Measurements from ENCODE around the gene RTP4.
A peak's percentile ranks its signal among the peaks of the same experiment; 100 is the strongest.

The RTP4 gene

GRCh38 chr3:187343670-187344069, 24.5 kb upstream of the RTP4 start:
- Mint-ChIP-seq H3K4me1 (no peaks in the 10 kb centered on the region), H3K27me3 (peaks cover 18% of the 10 kb centered on the region)

GRCh38 chr3:187352581-187353575, 15.3 kb upstream of the RTP4 start:
- CTCF ChIA-PET = no interaction called here
- no peak for DNase-seq
- Mint-ChIP-seq H3K36me3 (no peaks in the 10 kb centered on the region), H3K27me3 (peaks cover 5% of the 10 kb centered on the region), H3K4me3 (no peak overlapping the region), H3K27ac (no peak overlapping the region), H3K4me1 (no peaks in the 10 kb centered on the region), H3K9me3 (no peaks in the 10 kb centered on the region)

More at GRCh38 chr3:187343670-187344069, 24.5 kb upstream of the RTP4 start:
- Mint-ChIP-seq H3K27ac (no peak overlapping the region), H3K36me3 (no peaks in the 10 kb centered on the region), H3K9me3 (no peaks in the 10 kb centered on the region), H3K4me3 (no peak overlapping the region)
- CTCF ChIA-PET = no interaction called here
- DNase-seq = no peak

- Mint-ChIP-seq H3K9me3 (no peaks in the 10 kb centered on the region), H3K4me3 (no peak overlapping the region), H3K27me3 (no peaks in the 10 kb centered on the region), H3K4me1 (peaks cover 10% of the 10 kb centered on the region), H3K36me3 (no peaks in the 10 kb centered on the region), H3K27ac (no peak overlapping the region)
- no peak for DNase-seq
- CTCF ChIA-PET = no interaction called here
Observed at GRCh38 chr3:187358068-187358467, 10.1 kb upstream of the RTP4 start.

- no peaks in the 10 kb centered on the region for H3K36me3 Mint-ChIP-seq
- CTCF ChIA-PET = no interaction called here
- H3K27ac Mint-ChIP-seq = no peak overlapping the region
- H3K9me3 Mint-ChIP-seq = no peaks in the 10 kb centered on the region
- H3K4me1 Mint-ChIP-seq = peaks cover 10% of the 10 kb centered on the region
- no peaks in the 10 kb centered on the region for H3K27me3 Mint-ChIP-seq
- H3K4me3 Mint-ChIP-seq = no peak overlapping the region
- no peak for DNase-seq
Observed at GRCh38 chr3:187359798-187360486, 8.2 kb upstream of the RTP4 start.

GRCh38 chr3:187360596-187360995, 7.6 kb upstream of the RTP4 start:
- DNase-seq = no peak
- CTCF ChIA-PET = no interaction called here

GRCh38 chr3:187361835-187362234, 6.3 kb upstream of the RTP4 start:
- no peak for DNase-seq
- Mint-ChIP-seq H3K4me3 (no peak overlapping the region), H3K4me1 (peaks cover 12% of the 10 kb centered on the region), H3K9me3 (peaks cover 5% of the 10 kb centered on the region), H3K36me3 (peaks cover 2% of the 10 kb centered on the region), H3K27ac (no peak overlapping the region), H3K27me3 (no peaks in the 10 kb centered on the region)
- CTCF ChIA-PET = interaction anchor here (1.0 kb wide), 1 partner anchor 43 kb away, joined by 3 read pairs; no protein-coding TSS in a partner anchor

More at GRCh38 chr3:187360596-187360995, 7.6 kb upstream of the RTP4 start:
- Mint-ChIP-seq H3K27me3 (no peaks in the 10 kb centered on the region), H3K9me3 (no peaks in the 10 kb centered on the region), H3K36me3 (no peaks in the 10 kb centered on the region), H3K27ac (no peak overlapping the region), H3K4me1 (peaks cover 10% of the 10 kb centered on the region), H3K4me3 (no peak overlapping the region)

GRCh38 chr3:187367561-187368103, 553 bp upstream of the RTP4 start:
- peaks cover 28% of the 10 kb centered on the region for H3K4me1 Mint-ChIP-seq
- peak; percentile 32 for DNase-seq
- peak overlapping the region; percentile 99 for H3K27ac Mint-ChIP-seq
- CTCF ChIA-PET = interaction anchor here (0.8 to 3.7 kb wide), 4 partner anchors 42 to 373 kb away, joined by 3 to 32 read pairs (median 3); no protein-coding TSS in a partner anchor
- H3K27me3 Mint-ChIP-seq = no peaks in the 10 kb centered on the region
- peaks cover 43% of the 10 kb centered on the region for H3K36me3 Mint-ChIP-seq
- peak overlapping the region; percentile 95 for H3K4me3 Mint-ChIP-seq
- peaks cover 15% of the 10 kb centered on the region for H3K9me3 Mint-ChIP-seq

GRCh38 chr3:187369089-187369447, 883 bp downstream of the RTP4 start:
- Mint-ChIP-seq H3K27me3 (no peaks in the 10 kb centered on the region), H3K4me1 (peaks cover 27% of the 10 kb centered on the region), H3K9me3 (peaks cover 17% of the 10 kb centered on the region), H3K36me3 (peaks cover 52% of the 10 kb centered on the region), H3K4me3 (peak overlapping the region; percentile 95), H3K27ac (peak overlapping the region; percentile 99)
- no peak for DNase-seq
- CTCF ChIA-PET = interaction anchor here (0.9 to 3.7 kb wide), 2 partner anchors 49 to 310 kb away, joined by 3 to 32 read pairs; no protein-coding TSS in a partner anchor

GRCh38 chr3:187370051-187370450, 1.9 kb downstream of the RTP4 start:
- H3K27me3 Mint-ChIP-seq = no peaks in the 10 kb centered on the region
- H3K36me3 Mint-ChIP-seq = peaks cover 61% of the 10 kb centered on the region
- H3K9me3 Mint-ChIP-seq = peaks cover 24% of the 10 kb centered on the region
- H3K27ac Mint-ChIP-seq = no peak overlapping the region
- peaks cover 27% of the 10 kb centered on the region for H3K4me1 Mint-ChIP-seq
- DNase-seq = no peak
- H3K4me3 Mint-ChIP-seq = peak overlapping the region; percentile 57
- CTCF ChIA-PET = interaction anchor here (0.9 to 3.7 kb wide), 2 partner anchors 50 to 310 kb away, joined by 3 to 32 read pairs; no protein-coding TSS in a partner anchor

GRCh38 chr3:187375581-187375980, 7.4 kb downstream of the RTP4 start:
- DNase-seq = no peak
- Mint-ChIP-seq H3K9me3 (peaks cover 27% of the 10 kb centered on the region), H3K36me3 (peaks cover 59% of the 10 kb centered on the region), H3K4me1 (peaks cover 5% of the 10 kb centered on the region), H3K4me3 (no peak overlapping the region), H3K27me3 (no peaks in the 10 kb centered on the region), H3K27ac (no peak overlapping the region)
- CTCF ChIA-PET = interaction anchor here (1.8 kb wide), 1 partner anchor 56 kb away, joined by 6 read pairs; no protein-coding TSS in a partner anchor

- CTCF ChIA-PET = interaction anchor here (1.0 kb wide), 1 partner anchor 58 kb away, joined by 3 read pairs; no protein-coding TSS in a partner anchor
- H3K4me1 Mint-ChIP-seq = peaks cover 2% of the 10 kb centered on the region
- H3K4me3 Mint-ChIP-seq = no peak overlapping the region
Observed at GRCh38 chr3:187377842-187378241, 9.7 kb downstream of the RTP4 start.

GRCh38 chr3:187382609-187383151, 14.5 kb downstream of the RTP4 start:
- peaks cover 4% of the 10 kb centered on the region for H3K36me3 Mint-ChIP-seq
- peaks cover 2% of the 10 kb centered on the region for H3K4me1 Mint-ChIP-seq
- peaks cover 2% of the 10 kb centered on the region for H3K9me3 Mint-ChIP-seq
- DNase-seq = no peak
- CTCF ChIA-PET = no interaction called here
- H3K27me3 Mint-ChIP-seq = peaks cover 22% of the 10 kb centered on the region
- H3K4me3 Mint-ChIP-seq = no peak overlapping the region
- H3K27ac Mint-ChIP-seq = no peak overlapping the region

More at GRCh38 chr3:187377842-187378241, 9.7 kb downstream of the RTP4 start:
- Mint-ChIP-seq H3K27me3 (peaks cover 4% of the 10 kb centered on the region), H3K36me3 (peaks cover 36% of the 10 kb centered on the region), H3K27ac (no peak overlapping the region), H3K9me3 (peaks cover 21% of the 10 kb centered on the region)
- DNase-seq = no peak

- peaks cover 28% of the 10 kb centered on the region for H3K27me3 Mint-ChIP-seq
- no peak overlapping the region for H3K27ac Mint-ChIP-seq
- peaks cover 2% of the 10 kb centered on the region for H3K9me3 Mint-ChIP-seq
- H3K4me1 Mint-ChIP-seq = peaks cover 2% of the 10 kb centered on the region
- peaks cover 1% of the 10 kb centered on the region for H3K36me3 Mint-ChIP-seq
- DNase-seq = no peak
- H3K4me3 Mint-ChIP-seq = no peak overlapping the region
- CTCF ChIA-PET = no interaction called here
Observed at GRCh38 chr3:187383246-187383645, 15.1 kb downstream of the RTP4 start.

- H3K36me3 Mint-ChIP-seq = no peaks in the 10 kb centered on the region
- no peak overlapping the region for H3K4me3 Mint-ChIP-seq
- H3K4me1 Mint-ChIP-seq = peaks cover under 1% of the 10 kb centered on the region
- peaks cover 2% of the 10 kb centered on the region for H3K9me3 Mint-ChIP-seq
- no peak for DNase-seq
- peaks cover 42% of the 10 kb centered on the region for H3K27me3 Mint-ChIP-seq
- H3K27ac Mint-ChIP-seq = no peak overlapping the region
- CTCF ChIA-PET = interaction anchor here (1.1 kb wide), 1 partner anchor 65 kb away, joined by 3 read pairs; no protein-coding TSS in a partner anchor
Observed at GRCh38 chr3:187385296-187385695, 17.1 kb downstream of the RTP4 start.

Data from activated naive CD4-positive, alpha-beta T cell treated with anti-CD3 and anti-CD28 coated beads, Interleukin-2, amount 10 ng/mL, durations not matched to agents 7 days and 5 days (primary cell).